ENCODE data around the gene GCGR. TPM values are rescaled to one million over a fixed set of nuclear protein-coding genes. Genes with fewer than 3 reads are reported as not detected.

GCGR gene
- total and polyA plus RNA-seq, 10 of the 15 experiments (the other 5 are each of a cell fraction or from before 2014, with no cell fraction given) = not detected

GRCh38 chr17:81828656-81829055, 24.7 kb downstream of the GCGR start:
- DNase-seq (ENCODE audit: low read depth, low spot score) = no peak
- ChIA-PET CTCF (interaction anchor here (0.6 to 0.7 kb wide), 2 partner anchors 94 to 171 kb away, joined by 3 to 4 read pairs; no protein-coding TSS in a partner anchor), SMC1A (ENCODE audit: uncharacterized antibody, unreplicated experiment) (no interaction called here), POLR2A (interaction anchor here (0.6 kb wide), 1 partner anchor 65 kb away, joined by 4 read pairs; no protein-coding TSS in a partner anchor), RAD21 (ENCODE audit: unreplicated experiment) (no interaction called here)
- TF ChIP-seq ZNF384 (IDR thresholded peaks at IDR 0.05; ENCODE audit: borderline replicate concordance, low read depth, low read length) (no peak), POLR2AphosphoS5 (IDR thresholded peaks at IDR 0.05; ENCODE audit: low read length) (no peak), RAD51 (IDR thresholded peaks at IDR 0.05) (no peak), MEF2A (IDR thresholded peaks at IDR 0.05; ENCODE audit: insufficient read depth, low read depth, low read length) (no peak), ZBTB11 (CRISPR knock-in tag; IDR thresholded peaks at IDR 0.05) (no peak), ZNF274 (IDR thresholded peaks at IDR 0.05; ENCODE audit: insufficient read depth, insufficient read length) (no peak)
- TF ChIP-seq, protein P1, sequence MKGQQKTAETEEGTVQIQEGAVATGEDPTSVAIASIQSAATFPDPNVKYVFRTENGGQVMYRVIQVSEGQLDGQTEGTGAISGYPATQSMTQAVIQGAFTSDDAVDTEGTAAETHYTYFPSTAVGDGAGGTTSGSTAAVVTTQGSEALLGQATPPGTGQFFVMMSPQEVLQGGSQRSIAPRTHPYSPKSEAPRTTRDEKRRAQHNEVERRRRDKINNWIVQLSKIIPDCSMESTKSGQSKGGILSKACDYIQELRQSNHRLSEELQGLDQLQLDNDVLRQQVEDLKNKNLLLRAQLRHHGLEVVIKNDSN (IDR thresholded peaks at IDR 0.05; ENCODE audit: borderline replicate concordance, extremely low read length, insufficient read depth, low read depth, low read length) = no peak
- TF ChIP-seq, protein P2, sequence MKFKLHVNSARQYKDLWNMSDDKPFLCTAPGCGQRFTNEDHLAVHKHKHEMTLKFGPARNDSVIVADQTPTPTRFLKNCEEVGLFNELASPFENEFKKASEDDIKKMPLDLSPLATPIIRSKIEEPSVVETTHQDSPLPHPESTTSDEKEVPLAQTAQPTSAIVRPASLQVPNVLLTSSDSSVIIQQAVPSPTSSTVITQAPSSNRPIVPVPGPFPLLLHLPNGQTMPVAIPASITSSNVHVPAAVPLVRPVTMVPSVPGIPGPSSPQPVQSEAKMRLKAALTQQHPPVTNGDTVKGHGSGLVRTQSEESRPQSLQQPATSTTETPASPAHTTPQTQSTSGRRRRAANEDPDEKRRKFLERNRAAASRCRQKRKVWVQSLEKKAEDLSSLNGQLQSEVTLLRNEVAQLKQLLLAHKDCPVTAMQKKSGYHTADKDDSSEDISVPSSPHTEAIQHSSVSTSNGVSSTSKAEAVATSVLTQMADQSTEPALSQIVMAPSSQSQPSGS (IDR thresholded peaks at IDR 0.05; ENCODE audit: low read length) = no peak
- Histone ChIP-seq H3K4me3 (no peak overlapping the region), H3K27ac (ENCODE audit: control insufficient read depth, insufficient read depth) (no peak overlapping the region), H3K9ac (ENCODE audit: control insufficient read depth, insufficient read depth, low read length) (no peak overlapping the region), H3K4me1 (ENCODE audit: control insufficient read depth, insufficient read depth, low read length) (peaks cover 10% of the 10 kb centered on the region), H3K79me2 (ENCODE audit: control insufficient read depth, insufficient read depth, low read length) (peaks cover 8% of the 10 kb centered on the region), H3K9me3 (replicated peaks; ENCODE audit: control insufficient read depth, insufficient read depth, low read length) (no peaks in the 10 kb centered on the region), H3K36me3 (ENCODE audit: control insufficient read depth in 2 of 2, insufficient read depth in 2 of 2, low read length in 1 of 2) (no peaks in the 10 kb centered on the region), H2AFZ (ENCODE audit: control insufficient read depth, low read depth, low read length) (no peak overlapping the region), H3K4me2 (ENCODE audit: control insufficient read depth, insufficient read depth) (no peak overlapping the region), H4K20me1 (ENCODE audit: control insufficient read depth, insufficient read depth) (no peaks in the 10 kb centered on the region), H3K27me3 (replicated peaks in 1 of 2; ENCODE audit: control insufficient read depth in 2 of 2, insufficient read depth in 2 of 2, low read length in 1 of 2) (no peaks in the 10 kb centered on the region)
- no TSS peak for BruUV-seq (replicated peaks)
- intact Hi-C loops (cut with micrococcal nuclease; ENCODE audit: unreplicated experiment) = no loop called here
- 85% methylated on average over 7 of the region's 7 CpGs for WGBS (ENCODE audit: insufficient coverage, insufficient replicate concordance, low lambda C conversion rate, missing lambda C conversion rate)
- no peak for ATAC-seq
- FAIRE-seq = no peak
- in situ Hi-C loops (cut with MboI) = no loop called here
